ENCODE measurements around the gene STK32C.
"Not testable (repeated sequence)": the region's sequence is repeated elsewhere in the genome, so short reads cannot be mapped to it uniquely, and the experiment has no call there.

STK32C gene

DNA sequence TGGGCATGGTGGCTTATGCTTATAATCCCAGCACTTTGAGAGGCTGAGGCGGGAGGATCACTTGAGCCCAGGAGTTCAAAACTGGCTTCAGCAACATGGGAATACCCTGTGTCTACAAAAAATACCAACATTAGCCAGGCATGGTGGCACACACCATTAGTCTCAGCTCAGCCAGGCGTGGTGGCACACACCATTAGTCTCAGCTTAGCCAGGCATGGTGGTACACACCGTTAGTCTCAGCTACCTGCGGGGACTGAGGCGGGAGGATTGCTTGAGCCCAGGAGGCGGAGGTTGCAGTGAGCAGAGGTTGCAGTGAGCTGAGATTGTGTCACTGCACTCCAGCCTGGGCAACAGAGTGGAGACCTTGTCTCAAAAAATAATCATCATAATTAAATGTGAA, 33.3 kb upstream of the STK32C start:
- no peak overlapping the region for H3K4me3 ChIP-seq (ENCODE audit: low read depth, low read length)
- DNase-seq (ENCODE audit: low read depth): no peak

DNA sequence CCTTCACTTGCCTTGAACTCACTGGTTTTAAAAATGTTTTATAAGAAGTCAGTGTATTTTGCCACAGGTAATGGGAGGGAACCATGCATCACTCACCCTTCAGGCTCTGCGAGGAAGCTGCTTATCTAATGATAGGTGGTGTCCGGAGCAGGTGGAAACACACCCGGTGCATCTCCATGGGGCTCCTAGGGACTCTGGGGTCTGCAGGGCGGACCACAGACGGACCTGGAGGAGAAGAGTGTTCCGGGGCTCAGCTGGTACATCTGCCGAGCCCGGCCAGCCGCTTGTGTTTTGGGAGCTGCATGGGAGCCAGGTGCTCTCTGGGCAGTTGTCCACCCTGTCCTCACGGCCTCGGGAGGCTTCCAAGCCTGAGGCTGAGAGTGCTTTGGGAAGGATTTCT, 31.5 kb upstream of the STK32C start:
- no peak for DNase-seq (ENCODE audit: low read depth)
- H3K4me3 ChIP-seq (ENCODE audit: low read depth, low read length): no peak overlapping the region

DNA sequence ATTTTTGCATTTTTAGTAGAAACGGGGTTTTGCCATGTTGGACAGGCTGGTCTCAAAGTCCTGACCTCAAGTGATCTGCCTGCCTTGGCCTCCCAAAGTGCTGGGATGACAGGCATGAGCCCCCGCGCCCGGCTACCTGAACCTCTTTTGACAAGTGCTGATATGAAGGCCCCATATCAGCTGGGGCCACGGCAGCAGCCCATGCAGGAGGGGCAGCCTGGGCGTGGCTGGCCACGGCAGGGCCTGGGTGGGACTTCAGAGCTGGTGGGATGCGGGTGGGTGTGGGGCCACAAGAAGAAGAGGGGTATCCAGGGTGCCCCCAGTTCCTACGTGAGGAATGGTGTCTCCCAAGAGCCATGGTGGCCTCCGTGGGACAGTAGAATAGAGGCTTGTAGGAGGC, 31.1 kb upstream of the STK32C start:
- no peak overlapping the region for H3K4me3 ChIP-seq (ENCODE audit: low read depth, low read length)
- DNase-seq (ENCODE audit: low read depth): no peak

DNA sequence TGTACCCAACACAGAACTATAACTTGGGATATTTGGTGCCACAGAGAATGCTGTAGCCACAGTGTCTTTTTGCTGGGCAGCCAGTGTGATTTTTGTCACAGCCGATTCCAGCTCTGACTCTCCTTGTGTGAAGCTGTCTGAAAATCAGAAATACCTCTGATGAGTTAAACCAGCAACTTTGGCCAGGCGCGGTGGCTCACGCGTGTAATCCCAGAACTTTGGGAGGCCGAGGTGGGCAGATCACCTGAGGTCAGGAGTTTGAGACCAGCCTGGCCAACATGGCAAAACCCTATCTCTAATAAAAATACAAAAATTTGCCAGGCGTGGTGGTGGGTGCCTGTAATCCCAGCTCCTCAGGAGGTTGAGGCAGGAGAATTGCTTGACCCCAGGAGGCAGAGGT, 30.1 kb upstream of the STK32C start:
- not testable (repeated sequence) for H3K4me3 ChIP-seq (ENCODE audit: low read depth, low read length); DNase-seq (ENCODE audit: low read depth)

DNA sequence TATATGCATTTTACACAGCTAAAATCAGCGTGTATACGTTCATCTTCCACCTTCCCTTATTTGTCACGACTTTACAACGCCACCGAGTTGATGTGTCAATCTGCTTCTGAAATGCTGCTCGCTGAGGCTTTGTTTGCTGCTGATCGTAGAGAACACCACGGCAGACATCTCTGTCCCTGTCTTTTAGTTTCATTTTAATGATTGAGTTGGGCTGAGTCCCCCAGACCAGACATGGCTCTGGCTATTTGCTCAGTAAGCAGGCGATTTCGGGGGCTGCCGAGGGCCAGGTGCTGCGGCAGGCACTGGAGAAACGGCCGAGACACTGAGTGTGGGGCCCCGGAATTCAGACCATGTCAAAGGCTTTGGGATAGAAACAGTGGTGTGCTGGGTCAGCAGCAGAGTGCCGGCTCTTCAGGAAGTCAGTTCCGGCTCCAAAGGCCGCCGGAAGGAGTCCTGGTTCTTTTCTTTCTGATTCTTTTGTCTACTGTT, 29.2 kb upstream of the STK32C start:
- DNase-seq (ENCODE audit: low read depth): no peak
- H3K4me3 ChIP-seq (ENCODE audit: low read depth, low read length): no peak overlapping the region

DNA sequence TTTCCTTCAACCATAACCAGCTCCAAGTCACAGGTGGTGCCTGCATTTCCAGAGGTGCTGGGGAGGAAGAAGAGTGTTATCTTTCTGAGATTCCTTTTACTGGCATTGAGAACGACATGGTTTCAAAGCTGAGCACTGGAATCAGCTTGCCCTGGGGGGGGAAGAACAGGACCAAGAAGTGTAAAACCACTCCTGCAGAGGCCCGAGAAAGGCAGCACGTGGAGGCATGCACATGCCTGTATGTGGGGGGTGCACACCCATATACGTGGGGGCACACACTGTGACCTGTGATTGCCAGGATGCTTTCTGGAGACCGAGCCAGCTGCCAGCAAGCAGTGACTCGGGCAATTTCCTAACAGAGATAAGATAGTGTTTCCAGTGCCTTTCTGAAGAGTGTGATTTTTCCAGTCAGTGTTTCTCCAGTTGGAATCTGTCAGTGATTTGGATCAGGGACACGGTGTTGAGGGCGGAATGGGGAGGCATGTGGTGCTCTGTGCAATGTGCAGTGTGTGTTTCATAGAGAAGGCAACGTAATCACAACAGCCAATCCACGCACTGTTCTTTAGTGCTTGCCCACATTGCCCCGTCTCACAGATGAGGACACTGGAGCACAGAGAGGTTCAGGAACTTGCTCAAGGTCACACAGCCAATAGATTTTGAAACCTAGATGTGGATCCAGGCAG, 28.5 kb upstream of the STK32C start:
- no peak for DNase-seq (ENCODE audit: low read depth)
- H3K4me3 ChIP-seq (ENCODE audit: low read depth, low read length): no peak overlapping the region

DNA sequence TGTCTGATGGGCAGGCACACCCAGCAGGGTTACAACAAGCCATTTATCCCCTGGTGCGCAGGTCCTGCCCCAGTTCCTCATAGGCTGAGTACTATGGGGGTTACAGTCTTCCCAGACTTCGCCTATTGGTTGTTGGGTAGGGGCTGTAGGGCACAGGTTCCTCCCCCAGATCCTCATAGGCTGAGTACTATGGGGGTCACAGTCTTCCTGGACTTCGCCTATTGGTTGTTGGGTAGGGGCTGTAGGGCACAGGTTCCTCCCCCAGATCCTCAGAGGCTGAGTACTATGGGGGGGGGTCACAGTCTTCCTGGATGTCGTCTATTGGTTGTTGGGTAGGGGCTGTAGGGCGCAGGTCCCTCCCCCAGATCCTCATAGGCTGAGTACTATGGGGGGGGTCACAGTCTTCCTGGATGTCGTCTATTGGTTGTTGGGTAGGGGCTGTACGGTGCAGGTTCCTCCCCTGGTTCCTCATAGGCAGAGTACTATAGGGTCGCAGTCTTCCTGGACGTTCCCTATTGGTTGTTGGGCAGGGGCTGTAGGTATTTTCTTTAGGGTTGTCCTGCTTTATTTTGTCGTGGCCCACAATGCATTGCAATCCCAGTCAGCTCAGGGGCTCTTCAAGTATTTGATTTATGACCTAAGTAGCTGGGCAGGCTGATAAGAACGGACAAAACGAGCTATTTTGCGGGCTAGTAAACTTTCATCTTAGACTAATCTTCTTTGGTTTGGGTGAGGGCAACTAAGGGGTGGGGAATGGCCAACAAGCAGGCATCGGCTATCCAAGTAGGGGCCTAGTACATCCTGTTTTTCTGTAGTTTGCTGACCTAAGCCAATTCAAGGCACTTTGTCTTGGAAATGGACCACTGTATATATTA, 27.7 kb upstream of the STK32C start:
- no peak for DNase-seq (ENCODE audit: low read depth)

DNA sequence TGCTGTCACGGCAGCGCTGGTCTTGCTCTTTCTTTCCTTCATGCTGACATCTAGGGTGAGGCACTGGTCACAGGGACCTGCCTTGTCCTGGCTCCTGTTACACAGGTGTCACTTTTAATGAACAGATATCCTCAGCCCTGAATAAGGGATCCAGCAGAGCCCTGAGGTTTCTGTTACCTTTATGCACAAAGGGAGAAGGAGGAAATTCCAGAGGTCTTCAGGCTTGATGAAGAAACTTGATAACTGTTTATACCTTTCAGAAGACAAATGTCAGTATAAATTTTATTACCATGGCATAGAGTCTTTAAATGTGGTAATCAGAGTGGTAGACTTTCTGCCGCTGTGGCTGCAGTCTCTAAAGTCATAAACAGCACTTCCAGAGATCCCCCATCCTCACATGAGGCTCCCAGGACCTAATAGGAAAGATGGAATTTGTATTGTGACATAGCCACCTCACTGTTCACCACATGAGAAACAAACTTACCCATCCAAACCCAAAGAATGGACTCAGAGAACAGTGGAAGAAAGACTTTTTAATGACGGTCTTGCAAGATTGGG, 27.0 kb upstream of the STK32C start:
- H3K4me3 ChIP-seq (ENCODE audit: low read depth, low read length): no peak overlapping the region
- DNase-seq (ENCODE audit: low read depth): no peak

More for the DNA sequence above, 27.7 kb upstream of the STK32C start:
- H3K4me3 ChIP-seq (ENCODE audit: low read depth, low read length): no peak overlapping the region

DNA sequence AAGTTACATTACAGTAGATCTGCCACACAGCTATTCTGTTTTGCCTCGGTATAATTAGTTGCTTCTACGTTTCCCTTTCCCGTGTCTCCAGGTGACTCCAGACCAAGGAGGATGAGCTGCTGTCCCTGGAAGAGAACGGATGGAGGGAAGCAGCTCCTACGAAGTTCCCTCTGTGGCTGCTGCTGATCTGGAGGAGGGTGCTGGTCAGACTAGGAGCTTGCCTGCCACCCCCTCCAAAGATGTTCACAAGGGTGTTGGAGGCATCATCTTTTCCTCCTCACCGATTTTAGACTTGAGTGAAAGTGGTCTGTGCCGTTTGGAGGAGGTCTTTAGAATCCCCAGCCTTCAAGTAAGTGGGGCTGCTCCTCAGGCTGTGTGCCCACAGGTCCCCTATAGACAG, 25.6 kb upstream of the STK32C start:
- no peak overlapping the region for H3K4me3 ChIP-seq (ENCODE audit: low read depth, low read length)
- no peak for DNase-seq (ENCODE audit: low read depth)

DNA sequence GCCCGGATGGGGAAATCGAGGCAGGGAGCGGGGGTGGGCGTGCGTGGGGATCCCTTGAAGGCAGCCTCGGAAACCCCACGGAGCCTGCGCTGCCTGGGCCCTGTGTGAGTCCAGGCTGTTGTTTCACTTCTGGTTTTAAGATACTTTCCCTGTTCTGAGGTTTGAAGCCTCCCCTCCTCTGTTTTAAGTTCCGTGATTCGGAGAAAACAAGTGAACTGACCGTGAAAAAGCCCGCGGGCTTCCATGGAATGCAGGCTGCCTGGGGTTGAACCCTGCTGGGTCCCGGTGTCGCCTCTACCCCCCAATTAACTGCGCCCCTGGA, 24.6 kb upstream of the STK32C start:
- H3K4me3 ChIP-seq (ENCODE audit: low read depth, low read length): peak overlapping the region; percentile 62
- no peak for DNase-seq (ENCODE audit: low read depth)

DNA sequence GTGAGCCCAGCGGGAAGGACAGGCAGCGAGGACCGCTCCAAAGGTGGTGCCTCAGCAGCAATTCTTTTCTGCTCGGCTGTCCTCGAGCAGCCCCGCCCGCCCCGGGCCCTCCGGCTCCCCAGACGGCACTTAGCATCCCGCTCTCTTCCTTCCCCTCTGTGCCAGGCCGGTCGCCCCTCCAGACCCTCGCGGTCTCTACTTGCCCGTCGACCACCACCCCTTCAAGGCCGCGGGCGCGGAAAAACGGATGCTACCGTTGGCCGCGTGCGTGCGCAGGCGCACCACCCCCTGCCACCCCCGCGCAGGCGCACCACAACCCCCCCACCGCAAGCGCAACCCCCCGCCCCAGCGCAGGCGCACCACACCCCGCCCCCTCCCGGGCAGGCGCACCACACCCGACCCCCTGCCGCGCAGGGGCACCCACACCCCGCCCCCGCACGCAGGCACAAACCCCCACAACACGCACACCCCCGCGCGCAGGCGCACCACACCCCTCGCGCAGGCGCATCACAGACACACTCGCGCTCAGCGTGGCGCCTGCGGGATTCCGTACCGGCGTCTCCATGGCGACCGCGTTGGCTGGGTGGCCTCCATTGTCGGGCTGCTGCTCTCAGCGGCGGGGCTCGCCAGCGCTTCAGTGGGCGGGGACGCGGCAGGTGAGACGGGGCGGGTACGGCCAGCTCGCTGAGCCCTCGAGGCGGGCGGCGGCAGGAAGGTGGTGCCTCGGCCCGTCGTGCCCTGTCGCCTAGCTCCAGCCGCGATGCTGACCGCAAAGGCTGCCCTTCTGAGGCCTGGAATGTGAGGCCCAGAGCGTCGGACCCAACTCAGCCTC, 24.1 kb upstream of the STK32C start, which contains the start of gene LRRC27:
LRRC27 (plus strand) TSS at position 593 of the 832 bp plus-strand sequence. CDS start 1,332 bp downstream, outside the sequence.
- peak within 1 kb of the TSS; percentile 88 for H3K4me3 ChIP-seq (ENCODE audit: low read depth, low read length)
- peak; percentile 90 for DNase-seq (ENCODE audit: low read depth)

DNA sequence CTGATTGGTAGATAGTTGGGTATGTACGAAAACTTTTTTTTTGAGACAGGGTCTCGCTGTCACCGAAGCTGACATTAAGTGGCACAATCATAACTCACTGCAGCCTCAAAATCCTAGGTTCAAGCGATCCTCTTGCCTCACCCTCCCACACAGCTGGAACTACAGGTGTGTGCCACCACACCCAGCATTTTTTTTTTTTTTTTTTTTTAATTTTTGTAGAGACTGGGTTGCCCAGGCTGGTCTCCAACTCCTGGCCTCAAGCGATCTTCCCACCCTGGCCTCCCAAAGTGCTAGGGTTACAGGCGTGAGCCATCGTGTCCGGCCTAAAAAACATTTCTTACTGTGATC, 22.7 kb upstream of the STK32C start:
- H3K4me3 ChIP-seq (ENCODE audit: low read depth, low read length): peak overlapping the region; percentile 88
- no peak for DNase-seq (ENCODE audit: low read depth)

DNA sequence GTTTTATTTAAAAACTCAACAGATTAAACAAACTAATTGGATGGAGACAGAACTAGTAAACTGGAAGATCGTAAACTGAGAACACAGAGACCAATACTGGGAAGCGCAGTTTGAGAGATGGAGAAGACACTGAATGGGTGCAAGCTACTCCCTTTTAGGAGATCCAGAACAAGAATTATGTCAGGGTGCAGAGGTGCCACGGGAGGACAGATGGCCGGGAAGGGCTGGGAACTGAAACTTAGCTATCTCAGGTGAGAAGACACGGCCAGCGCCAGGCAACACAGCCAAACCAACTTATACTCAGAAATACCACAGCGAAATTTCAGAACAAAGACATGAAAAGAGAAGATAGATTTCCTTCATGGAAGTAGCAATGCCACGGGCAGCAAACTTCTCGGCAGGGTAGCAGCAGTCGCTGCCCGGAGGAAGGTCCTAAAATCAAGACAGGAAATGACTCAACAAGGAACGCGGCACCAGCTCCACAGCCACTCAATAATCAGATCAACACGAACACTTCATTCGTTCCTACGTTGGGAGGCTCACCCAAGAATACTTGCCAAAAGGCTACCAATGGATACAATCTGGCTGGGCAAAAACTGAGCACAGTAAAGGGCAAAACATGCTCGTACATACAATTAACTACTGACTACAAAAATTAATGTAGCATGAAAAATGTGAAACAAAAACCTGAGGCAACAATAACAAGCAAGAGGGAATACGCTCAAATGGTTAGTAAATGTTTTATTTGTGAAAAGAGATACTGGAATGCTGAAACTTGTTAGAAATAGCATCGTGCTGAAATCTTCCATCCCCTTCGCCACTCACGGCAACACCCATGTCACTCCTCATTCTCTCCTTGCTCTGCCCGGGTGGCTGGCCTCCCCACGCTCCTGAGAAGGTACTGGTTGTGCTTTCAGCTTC, 22.1 kb upstream of the STK32C start:
- DNase-seq (ENCODE audit: low read depth): no peak
- peak overlapping the region; percentile 88 for H3K4me3 ChIP-seq (ENCODE audit: low read depth, low read length)

DNA sequence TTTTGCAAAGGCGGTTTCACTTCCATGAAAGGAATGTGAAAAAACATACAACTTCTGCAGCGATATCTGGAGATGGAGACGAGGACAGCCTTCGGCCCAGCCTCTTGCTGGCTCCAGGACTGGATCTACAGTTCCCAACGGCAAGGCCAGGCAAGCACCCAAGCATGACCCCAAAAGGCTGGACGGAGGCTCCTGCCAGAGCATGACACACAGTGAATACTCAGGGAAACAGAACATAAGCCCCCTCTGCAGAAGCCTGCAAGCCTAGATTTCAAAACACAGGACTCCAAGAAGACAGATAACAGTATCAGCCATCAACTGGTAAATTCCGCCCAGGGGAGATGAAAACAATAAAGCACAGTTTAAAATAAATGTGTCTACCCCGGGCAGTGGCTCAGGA, 21.0 kb upstream of the STK32C start:
- H3K4me3 ChIP-seq (ENCODE audit: low read depth, low read length): no peak overlapping the region
- DNase-seq (ENCODE audit: low read depth): no peak

DNA sequence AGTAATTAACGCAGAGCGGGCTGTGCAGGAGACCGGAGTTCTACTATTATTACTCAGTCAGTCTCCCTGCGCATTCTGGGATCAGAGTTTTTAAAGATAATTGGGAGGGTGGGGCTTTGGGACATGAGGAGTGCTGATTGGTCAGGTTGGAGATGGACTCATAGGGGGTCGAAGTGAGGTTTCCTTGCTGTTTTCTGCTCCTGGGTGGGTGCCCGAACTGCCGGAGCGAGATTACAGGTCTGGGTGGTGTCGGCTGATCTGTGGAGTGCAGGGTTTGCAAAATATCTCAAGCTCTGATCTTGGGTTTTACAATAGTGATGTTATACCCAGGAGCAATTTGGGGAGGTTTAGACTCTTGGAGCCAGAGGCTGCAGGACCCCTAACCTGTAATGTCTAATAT, 20.4 kb upstream of the STK32C start:
- no peak for DNase-seq (ENCODE audit: low read depth)
- no peak overlapping the region for H3K4me3 ChIP-seq (ENCODE audit: low read depth, low read length)

DNA sequence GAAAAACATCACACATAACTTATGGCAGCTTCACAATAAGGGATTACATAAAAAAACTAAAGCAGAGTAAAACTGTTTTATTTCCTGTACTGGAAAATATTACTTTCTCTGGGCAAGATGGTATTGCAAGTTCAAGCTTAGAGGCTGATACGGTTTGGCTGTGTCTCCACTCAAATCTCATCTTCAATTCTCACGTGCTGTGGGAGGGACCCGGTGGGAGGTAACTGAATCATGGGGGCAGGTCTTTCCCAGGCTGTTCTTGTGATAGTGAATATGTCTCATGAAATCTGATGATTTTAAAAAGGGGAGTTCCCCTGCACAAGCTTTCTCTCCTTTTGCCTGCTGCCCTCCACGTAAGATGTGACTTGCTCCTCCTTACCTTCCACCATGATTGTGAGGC, 19.2 kb upstream of the STK32C start:
- H3K4me3 ChIP-seq (ENCODE audit: low read depth, low read length): no peak overlapping the region
- DNase-seq (ENCODE audit: low read depth): no peak

DNA sequence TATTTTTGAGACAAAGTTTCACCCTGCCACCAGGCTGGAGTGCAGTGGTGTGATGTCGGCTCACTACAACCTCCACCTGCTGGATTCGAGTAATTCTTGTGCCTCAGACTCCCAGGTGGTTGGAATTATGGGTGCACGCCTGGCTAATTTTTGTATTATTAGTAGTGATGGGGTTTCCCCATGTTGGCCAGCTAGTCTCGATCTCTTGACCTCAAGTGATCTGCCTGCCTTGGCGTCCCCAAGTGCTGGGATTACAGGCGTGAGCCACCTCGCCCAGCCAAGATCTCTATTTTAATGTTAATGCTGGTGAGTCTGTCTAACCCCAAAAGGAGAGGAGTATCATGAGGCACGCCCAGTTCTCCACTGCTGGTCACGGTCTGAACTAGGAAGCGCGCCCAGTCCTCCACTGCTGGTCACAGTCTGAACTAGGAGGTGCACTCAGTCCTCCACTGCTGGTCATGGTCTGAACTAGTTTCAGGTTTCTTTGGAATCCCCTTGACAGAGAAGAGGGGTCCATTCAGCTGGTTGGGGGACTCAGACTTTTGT, 18.7 kb upstream of the STK32C start:
- DNase-seq (ENCODE audit: low read depth): no peak
- no peak overlapping the region for H3K4me3 ChIP-seq (ENCODE audit: low read depth, low read length)

DNA sequence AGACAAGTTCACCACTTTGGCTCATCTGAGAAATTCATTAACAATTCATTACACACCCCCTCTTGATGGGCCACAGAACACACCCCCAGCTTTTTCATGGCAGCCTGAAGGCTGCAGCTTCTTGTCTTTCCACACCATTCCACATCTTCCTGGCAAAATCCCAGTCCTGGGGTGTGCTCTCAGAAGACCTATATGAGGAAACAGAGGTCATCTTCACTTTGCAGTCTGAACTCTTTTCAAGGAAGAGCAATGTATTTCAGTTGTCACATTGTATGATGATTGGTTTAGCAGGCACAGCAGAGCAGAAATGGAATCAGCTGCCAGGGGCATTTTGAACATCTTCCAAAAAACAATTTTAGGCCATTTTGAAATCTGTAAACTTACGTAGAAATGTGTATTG, 16.4 kb upstream of the STK32C start:
- H3K4me3 ChIP-seq (ENCODE audit: low read depth, low read length): no peak overlapping the region
- DNase-seq (ENCODE audit: low read depth): no peak
